GM20431 (cell line): ENCODE results near the gene OBSCN.

ENCODE experiments used
- in situ Hi-C: fragments of 300-500 bp; cut with MseI, MboI; formaldehyde crosslinking; loops from one replicate; pipeline ENCODE4 v1.15.0; 2020; ENCODE audit warnings: low sequenced_read_pairs; ENCODE audit not compliant: unreplicated experiment

Gene OBSCN

DNA sequence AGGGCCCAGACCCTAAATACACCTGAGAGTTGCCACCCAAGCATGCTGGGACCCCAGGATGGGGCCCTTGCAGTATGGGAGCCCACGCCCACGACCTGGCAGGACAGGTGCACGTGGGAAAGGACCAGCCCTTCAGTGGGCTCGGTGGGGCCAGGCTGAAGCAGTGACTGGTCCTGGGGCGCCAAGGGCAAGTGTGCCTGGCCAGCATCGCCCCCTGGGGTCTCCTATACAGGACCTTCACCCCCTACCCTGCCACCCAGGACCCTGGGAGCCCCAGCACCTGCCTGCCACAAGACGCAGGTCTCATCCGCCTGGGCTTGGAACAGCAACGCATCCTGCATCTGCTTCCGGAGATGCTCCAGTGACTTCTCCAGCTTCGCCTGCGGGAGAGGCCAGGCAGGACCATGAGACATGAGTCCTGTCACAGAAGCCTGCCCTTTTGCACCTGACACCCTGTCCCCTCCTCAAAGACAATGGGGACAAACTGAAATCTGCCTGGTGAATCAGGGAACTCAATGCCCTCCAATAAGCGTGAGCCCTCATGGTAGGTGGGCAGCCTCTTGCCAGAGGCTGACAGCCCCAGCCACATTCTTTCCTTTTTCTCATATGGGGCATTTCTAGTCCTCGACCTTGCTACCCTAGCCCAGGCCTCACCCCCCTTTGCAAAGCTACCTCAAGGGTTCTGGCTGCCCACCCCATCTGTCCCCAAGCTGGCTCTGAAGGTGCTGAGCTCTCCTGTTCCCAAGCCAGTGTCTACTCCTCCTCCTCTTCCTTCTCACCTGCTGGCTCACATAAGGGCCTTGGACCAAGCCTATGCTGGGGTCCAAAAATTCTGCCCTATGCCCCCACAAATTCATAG, 194.2 kb downstream of the OBSCN start:
- in situ Hi-C loops, result no loop called here

DNA sequence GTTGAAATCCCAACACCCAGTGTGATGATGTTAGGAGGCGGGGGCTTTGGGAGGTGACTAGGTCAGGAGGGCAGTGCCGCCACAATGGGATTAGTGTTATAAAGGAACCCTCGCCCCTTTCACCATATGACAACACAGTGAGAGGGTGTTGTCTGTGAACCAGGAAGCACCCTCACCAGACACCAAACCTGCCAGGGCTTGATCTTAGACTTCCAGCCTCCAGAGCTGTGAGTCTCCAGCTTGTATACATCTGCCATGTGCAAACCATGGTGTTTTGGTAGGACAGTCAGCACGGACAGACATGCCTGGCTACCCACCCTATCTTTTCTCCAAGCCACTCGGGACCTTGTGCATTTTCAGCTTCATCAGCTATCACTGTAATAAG, 194.8 kb downstream of the OBSCN start:
- in situ Hi-C loops, result no loop called here

DNA sequence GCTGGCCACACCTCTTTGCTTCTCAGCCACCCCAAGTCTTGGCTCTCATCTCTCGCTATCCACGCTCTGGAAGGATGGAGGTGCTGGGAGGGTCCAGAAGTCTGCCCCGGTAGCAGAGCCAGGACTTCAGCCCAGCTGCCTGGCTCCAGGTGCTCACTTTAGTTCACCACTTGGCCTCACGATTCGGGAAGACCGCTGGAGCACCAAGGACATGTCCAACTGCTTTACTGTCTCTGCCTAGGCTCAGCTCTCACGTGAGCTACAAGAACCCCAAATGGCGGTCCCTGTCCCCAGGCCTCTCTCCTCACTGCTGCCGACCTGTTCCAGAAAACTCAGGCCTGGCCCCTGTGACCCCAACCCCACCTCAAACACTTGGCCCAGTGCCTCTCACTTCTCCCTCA, 195.4 kb downstream of the OBSCN start:
- in situ Hi-C loops, result no loop called here

DNA sequence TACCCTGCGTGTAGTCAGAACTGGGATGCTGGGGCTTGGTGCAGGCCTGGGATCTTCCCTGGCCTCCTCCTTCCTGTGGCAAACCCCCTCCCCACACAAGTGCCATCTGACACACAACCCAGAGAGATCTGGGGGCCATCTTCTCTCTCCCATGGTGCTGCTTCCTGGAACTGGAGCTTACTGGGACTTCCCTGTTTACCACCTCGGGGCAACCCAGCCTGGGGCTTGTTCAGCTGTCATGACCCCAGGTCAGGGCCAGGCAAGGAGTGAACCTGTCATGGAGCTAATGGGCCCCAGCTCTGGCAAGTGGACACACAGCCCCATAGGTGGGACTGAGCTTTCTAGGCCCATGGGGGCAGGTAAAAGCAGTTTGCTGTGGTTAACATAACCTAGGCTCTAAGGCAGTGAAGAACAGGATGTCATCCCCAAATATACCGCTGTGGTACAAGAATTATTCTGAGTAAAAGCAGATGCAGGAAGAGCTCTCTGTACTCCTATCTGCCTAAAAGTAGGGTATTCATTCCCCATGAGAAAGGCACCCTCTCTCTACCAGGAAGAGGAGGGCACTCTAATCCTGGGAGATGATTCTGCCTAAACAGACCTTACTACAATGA, 196.4 kb downstream of the OBSCN start:
- in situ Hi-C loops, result no loop called here

DNA sequence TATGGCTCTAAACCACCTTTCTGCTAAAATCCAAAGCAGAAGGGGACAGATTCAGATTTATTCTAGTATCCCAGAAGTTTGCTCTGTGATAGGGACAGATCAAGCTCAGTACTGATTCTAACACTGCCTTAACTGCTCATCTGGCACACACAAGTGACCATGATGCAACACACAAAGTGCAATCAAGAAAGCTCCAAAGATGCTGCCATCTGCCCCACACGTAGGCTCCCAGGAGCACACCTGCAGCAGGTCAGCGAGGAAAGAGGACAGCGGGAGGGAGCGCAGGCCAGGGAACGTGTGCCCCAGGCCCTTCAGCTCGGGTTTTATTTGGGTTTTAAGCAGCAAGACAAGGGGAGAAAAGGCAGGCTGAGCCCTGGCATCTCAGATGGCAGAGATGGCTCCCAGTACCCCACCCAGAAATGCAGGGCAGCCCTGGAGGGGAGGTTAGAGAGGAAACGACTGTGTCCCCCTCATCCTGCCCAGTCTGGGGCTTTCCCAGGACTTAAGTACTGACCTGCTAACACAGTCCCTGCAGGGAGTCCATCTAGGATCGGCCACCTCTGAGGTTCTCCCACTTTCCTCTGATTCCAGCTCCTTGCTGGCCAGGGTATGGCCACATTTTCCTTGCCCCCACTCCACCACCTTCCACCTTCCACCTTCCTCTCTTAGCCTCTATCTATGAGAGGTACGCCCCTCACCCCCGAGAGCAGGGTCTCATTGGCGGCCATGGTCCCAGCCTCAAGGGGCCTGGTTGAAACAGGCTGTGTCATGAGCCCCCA, 197.5 kb downstream of the OBSCN start:
- in situ Hi-C loops, result no loop called here

DNA sequence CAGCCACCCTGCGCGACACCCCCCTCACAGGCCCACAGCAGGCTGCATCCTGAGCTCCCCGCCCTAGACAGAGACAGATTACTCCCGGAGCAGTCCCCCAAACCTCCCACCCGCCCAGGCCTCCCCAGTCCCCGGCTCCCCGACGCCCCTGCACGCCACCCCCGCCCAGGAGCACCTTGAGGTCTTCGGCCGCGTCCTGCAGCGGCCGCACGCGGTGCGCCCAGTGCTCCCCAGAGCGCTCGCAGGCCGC, 198.1 kb downstream of the OBSCN start:
- in situ Hi-C loops, result no loop called here

DNA sequence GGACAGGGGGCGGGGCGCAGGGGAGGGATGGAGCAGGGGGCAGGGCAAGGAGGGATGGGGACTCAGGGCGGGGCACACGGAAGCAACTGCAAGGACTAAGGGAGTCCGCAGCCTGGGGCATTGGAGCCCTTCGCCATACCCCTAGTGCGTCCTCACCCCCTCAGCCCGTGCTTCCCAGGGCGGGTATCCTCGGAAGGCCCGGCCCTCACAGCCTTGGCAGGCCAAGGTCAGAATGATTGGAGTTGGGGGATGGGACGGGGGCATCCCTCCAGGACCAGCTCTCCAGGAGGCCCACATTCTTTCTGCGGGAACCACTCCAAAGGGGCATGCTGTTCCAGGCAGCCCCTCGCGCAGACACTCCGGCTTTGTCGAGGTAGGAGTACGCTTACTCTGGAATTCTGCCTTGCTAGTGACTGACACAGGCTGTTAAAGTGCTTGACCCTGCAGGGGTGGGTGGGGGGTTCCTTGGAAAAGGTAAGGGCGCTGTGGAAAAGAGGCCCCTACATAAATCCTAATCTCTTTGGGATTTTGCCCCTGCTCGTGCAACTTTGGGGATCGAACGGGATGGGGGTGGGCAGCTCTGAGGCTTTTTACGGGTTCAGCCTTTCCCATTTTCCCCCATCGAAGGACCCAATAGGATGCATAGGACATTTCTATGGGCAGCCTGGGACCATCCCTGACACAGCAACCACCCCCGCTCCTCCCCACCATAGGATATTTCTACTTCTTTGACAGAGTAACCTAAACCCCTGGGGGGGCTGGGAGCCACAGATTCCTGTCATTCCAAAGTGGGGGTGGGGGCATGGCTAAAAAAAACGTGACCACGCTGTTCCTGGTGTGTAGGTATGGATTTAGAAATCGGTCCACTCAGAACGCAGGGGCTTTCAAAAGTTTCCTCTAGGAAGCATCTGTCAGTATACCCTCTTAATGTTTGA, 199.5 kb downstream of the OBSCN start:
- in situ Hi-C loops, result no loop called here

DNA sequence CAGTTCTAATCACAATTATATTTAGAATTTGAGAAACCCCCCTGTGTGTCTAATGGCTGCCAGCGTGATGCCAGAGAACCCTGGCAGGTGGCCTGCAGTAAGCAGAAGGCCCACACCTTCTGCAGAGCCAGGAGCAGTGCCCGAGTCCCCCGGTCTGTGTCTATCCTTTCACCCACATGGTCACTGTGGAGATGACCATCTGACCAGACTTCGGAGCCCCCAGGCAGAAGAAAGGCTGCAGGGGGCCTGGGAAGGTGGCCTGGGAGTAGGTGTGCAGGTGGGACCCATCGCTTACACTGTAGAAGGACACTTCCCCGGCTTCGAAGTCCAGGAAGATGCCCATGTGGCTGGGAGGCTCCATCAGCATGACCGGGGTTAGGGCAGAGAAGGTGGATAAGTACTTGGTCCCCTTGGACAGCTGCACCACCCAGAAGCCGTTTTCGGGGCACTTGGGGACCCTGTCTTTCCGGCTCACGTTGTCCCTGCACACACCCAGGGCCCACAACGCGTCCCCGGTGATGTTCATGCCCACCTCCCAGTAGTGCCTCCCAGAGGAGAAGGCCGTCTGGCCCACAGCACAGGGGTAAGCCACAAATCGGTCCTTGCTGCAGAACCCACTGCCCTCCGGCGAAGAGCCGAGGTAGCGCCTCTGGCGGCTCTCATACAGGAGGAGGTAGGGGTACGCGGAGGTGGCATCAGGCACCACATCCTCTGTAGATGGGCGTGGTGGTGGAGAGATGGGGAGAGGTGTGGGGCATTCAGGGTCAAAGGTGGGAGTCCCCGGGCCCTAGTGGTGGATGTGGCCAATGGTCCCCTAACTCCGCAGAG, 200.4 kb downstream of the OBSCN start:
- in situ Hi-C loops, result no loop called here

DNA sequence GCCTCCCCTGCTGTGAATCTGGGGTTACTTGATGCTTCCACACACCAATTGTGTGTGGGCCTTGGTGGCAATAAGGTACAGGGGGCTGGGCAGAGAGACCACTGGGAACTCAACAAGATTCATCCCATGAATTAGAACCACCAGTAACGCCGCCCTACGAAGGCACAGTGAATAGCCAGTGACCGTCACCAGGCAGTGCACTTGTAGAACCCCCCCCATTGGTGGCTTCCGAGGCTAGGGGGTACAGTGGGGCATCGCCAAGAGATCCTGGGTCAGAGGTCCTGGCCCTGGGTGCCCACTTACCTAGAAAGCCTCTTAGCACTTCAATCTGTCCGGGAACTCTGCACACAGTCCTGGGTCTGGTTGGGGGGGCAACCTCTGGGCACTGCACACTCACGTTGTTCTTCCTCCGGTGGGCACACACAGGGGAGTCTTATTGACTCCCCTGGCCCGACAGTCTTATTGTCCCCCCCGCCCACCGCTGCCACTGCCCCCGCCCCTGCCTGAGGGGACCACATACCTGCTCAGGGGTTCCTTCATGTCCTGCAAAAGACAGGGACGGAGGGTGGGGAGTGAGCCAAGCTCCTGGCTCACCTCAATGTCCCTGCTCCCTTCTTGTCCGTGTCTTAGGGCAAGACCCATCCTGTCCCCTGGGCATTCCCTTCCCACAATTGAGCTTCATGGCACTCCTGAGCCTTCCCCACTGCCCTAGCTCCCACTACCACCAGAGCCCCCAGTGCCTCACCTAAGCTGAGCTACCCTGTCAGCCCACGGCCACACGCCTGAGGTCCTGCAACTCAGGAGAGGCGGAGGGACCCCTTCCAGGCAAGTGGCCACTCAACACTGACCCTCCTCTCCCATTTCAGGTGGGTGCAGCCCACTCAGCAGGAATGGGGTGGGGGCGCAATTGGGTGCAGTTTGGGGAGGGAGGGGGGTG, 201.3 kb downstream of the OBSCN start:
- in situ Hi-C loops, result no loop called here

DNA sequence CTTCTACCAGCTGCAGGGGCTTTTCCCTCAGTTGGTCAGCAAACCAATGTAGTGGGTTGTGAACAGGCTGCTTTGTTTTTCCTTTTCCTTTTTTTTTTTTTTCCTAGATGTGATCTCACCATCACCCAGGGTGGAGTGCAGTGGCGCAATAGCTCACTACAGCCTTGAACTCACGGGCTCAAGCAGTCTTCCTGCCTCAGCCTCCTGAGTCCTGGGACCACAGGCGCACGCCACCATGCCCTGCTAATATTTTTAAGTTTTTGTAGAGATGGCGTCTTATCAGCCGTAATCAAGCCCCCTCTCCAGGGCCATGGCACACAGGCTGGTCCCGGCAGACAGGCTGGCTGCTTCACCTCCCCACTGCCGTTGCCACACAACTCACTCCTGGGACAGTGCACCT, 202.2 kb downstream of the OBSCN start:
- in situ Hi-C loops, result no loop called here

DNA sequence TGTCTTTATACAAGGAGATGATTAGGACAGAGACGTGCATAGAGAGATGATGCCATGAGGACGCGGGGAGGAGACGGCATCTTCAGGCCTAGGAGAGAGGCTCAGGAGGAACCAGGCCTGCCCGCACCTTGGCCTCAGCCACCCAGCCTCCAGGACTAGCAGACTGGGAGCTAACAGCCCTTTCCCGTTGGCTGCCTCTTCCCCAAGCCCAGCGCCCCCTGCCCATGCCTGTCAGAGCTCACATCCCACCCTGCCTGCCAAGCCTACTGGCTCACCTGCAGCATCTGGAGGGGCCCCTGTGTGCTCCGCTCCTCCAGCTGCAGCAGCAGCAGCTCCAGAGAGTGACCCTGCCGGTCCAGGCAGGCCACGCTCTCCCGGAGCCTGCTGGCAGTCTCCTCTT, 202.8 kb downstream of the OBSCN start:
- in situ Hi-C loops, result no loop called here

DNA sequence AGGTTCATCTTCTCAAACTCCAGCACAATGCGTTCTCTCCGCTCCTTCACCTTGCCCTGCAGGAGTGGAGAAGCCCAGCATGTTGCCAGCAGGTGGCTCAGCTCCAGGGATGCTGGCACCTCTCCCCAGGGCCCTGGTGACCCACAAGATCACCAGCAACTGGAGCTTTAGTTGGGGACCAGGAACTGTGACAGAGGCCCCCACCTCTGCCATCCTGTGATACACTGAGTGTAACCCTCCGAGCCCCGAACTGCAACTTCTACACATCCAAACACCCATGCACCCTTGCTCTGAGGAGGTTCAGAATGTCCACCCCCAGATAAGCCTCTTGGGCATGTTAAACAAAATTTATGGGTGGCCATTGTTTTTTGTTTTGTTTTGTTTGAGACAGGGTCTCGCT, 203.3 kb downstream of the OBSCN start:
- in situ Hi-C loops, result no loop called here

DNA sequence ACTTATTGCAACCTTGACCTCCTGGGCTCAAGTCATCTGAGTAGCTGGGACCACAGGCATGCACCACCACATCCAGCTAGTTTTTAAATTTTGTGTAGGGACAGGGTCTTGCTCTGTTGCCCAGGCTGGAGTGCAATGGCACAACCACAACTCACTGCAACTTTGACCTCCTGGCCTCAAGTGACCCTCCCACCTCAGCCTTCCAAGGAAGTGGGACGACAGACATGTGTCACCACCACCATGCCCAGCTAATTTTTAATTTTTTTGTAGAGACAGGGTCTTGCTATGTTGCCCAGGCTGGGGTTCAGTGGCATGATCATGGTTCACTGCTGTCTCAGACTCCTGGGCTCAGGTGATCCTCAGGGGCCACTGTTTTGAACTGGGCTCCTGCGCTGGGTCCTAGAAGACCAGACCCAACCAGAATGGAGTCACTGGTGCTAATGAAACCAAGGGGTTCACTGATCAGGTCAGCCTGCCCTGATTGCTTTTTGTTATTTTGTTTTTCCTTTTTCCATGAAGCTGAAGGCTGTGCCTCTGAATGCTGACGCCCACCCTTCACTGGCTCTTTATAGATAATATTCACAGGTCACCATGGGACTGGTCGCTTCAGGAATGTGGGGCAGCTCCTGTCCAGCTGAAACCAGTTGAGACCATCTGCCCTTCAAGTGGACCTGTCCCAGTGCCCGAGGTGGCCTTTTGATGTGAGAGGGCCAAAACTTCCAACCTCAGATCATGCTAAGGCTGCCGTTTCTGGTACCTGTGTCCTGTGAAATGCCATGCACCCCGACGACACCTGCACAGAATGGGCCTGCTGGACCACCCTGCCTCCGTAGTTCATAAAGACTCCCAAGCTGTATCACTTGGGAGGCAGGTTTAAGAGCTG, 203.9 kb downstream of the OBSCN start:
- in situ Hi-C loops, result no loop called here

DNA sequence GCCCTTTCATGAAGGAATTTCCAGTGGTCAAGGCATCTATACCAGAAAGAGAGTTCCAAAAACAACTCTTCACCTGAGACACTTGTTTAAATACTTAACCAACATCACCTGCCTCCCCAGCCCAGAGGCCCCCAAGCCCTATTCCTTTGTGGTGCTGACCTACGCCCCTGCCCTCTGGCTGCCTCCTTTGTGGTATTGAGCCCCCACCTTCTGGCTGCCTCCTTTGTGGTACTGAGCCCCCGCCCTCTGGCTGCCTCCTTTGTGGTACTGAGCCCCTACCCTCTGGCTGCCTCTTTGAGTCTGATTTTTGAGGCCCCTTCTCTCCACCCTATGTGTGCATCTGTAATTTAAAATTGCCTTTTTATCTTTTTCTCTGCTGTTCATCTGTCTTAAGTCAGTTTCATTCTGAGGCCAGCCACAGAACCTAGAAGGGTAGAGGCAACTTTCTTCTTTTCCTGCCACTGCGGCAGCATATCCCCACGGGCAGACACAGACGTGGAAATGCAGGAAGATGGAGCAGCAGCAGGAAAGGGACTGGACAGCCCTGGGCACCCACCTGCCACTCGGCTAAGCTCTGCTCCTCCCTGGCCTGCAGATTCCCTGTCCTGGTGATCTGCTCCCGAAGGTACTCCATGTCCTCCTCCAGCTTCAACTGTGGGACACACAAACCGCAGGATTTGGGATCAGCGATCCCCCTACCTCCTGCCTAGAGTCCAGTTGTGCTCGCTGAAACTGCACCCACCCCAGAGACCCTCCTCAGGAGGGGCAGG, 205.6 kb downstream of the OBSCN start:
- in situ Hi-C loops, result no loop called here

DNA sequence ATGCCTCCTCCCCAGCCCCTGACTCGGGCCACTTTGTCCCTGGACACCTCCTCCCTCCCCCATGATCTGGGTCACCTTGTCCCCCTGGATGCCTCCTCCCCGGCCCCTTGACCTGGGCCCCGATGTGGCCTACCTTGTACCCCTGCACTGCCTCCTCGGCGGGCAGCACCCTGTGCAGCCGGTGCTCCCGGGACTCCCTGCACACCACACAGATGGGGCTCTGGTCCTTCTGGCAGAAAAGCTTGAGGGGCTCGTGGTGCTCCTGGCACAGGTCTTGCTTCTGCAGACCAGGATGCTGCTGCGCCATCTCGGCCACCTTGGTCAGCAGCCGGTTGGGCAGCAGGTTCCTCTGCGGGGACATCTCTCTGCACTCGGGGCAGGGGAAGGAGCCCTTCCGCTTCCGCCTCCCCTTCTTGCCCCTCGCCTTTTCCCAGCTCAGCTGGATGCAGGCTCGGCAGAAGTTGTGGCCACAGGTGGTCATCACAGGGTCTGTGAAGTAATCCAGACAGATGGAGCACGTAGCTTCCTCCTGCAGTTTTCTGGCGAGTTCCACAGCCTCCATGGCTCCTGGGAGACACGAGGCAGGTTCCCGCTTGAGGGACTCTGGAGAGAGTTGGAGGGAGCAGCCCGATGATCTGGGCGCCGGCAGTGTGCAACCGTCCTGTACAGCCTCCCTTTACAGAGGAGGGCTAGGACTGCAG, 206.8 kb downstream of the OBSCN start:
- in situ Hi-C loops, result no loop called here

DNA sequence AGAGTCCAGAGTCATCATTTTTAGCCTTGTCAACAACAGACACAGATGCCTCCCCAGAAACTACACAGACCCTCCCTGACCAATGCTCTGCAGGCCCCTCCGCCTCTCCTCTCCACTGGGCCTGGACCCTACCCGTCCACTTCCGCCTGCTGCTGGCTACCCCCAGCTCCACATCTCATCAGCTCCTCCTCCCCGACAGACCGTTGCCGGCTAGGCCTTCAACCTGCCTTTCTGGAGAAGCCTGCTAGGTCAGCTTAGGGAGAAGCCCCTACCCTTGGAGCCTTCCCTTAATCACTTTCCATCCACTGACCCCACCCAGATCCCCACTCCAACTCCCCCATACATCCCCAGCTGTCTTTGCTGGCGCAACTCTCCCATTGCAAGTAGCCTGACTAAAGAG, 207.4 kb downstream of the OBSCN start:
- in situ Hi-C loops, result no loop called here
